H1 (cell line): ENCODE measurements around the gene UBR1. TPM values are rescaled to one million over a fixed set of nuclear protein-coding genes. Genes with fewer than 3 reads are reported as not detected.

Experiments
- ATF3 ChIP-seq: IDR thresholded peaks from 2 replicates; pipeline ENCODE4 v1.6.1; 2011; ENCODE audit warnings: low read depth, mild to moderate bottlenecking, low read length; ENCODE audit not compliant: insufficient read depth
- CHD7 ChIP-seq: fragments of 300-600 bp; sonication (generic); IDR thresholded peaks from 2 replicates; pipeline ENCODE4 v1.7.1; 2012; ENCODE audit warnings: low read length, moderate library complexity, mild to moderate bottlenecking, inconsistent platforms; ENCODE audit not compliant: insufficient replicate concordance
- EGR1 ChIP-seq: IDR thresholded peaks from 2 replicates; pipeline ENCODE4 v1.6.1; 2011; ENCODE audit warnings: low read depth, low read length, borderline replicate concordance
- EP300 ChIP-seq, 2 experiments: IDR thresholded peaks; 1 replicate in 1 of 2; 2 replicates in 1 of 2; pipeline ENCODE4 v1.6.1; 2011 to 2012; ENCODE audit warnings: low read depth in 2 of 2, low read length in 2 of 2, mild to moderate bottlenecking in 2 of 2, borderline replicate concordance in 1 of 2, inconsistent platforms in 1 of 2, moderate library complexity in 1 of 2
- JUND ChIP-seq: IDR thresholded peaks from 2 replicates; pipeline ENCODE4 v1.6.1; 2011; ENCODE audit warnings: mild to moderate bottlenecking, improper control_type of control experiment, low read length
- NANOG ChIP-seq: IDR thresholded peaks from 2 replicates; pipeline ENCODE4 v1.6.1; 2011; ENCODE audit warnings: low read length, low read depth, mild to moderate bottlenecking, inconsistent platforms; ENCODE audit not compliant: insufficient read depth, poor library complexity, severe bottlenecking
- RFX5 ChIP-seq: IDR thresholded peaks from 2 replicates; pipeline ENCODE4 v1.6.1; 2011; ENCODE audit warnings: low read depth, low read length, improper control_type of control experiment, borderline replicate concordance
- SIRT6 ChIP-seq: IDR thresholded peaks from one replicate; pipeline ENCODE4 v1.7.1; 2012; ENCODE audit warnings: low read length, inconsistent platforms
- TAF7 ChIP-seq: optimal IDR thresholded peaks from 2 replicates; pipeline ENCODE3; 2011; ENCODE audit warnings: low read depth, mild to moderate bottlenecking, inconsistent platforms, low read length, moderate library complexity, borderline replicate concordance
- YY1 ChIP-seq: IDR thresholded peaks from 2 replicates; pipeline ENCODE4 v1.6.1; 2011; ENCODE audit warnings: low read depth, mild to moderate bottlenecking, low read length
- polyA plus RNA-seq, 7 experiments: library from polyadenylated mRNA; depleted of rRNA in 3 of 7; stranded (reverse) in 5 of 7; unstranded in 2 of 7; fragments of >200 nt in 5 of 7; fragments of 200-250 nt in 2 of 7; gene quantifications; 1 replicate in 5 of 7; 2 replicates in 1 of 7; 4 replicates in 1 of 7; pipeline versions ENCODE4 v1.2.1 to v1.2.3, GENCODE V29; 2011 to 2013; ENCODE audit warnings: missing spikeins in 2 of 7, mixed read lengths in 2 of 7
- total RNA-seq: library from RNA; stranded (reverse); fragmentation: NEBNext Ultra II Directional; extraction: Animal tissue kit (Norgen Biotek cat#: 25700); gene quantifications from 2 replicates; pipeline ENCODE4 v1.2.1, GENCODE V29; 2021
- TF ChIP-seq, protein P1 (sequence below): IDR thresholded peaks from 2 replicates; pipeline ENCODE4 v1.6.1; 2012; ENCODE audit warnings: inconsistent platforms

Gene UBR1
- total and polyA plus RNA-seq, 2 of the 8 experiments (the other 6 are each of a cell fraction or from before 2014, with no cell fraction given), result 3.7 to 18.7 TPM

DNA sequence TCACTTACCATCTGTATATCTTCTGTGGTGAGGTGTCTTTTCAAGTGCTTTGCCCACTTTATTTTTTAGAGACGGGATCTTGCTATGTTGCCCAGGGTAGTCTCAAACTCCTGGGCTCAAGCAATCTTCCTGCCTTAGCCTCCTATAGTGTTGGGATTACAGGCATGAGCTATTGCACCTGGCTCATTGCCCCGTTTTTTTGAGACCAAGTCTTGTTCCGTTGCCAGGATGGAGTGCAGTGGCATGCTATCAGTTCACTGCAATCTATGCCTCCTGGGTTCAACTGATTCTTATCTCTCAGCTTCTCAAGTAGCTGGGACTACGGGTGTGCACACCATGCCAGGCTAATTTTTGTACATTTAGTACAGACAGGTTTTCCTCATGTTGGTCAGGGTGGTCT, 132.7 kb downstream of the UBR1 start (continued):
- TF ChIP-seq CHD7, result no peak
- no peak for TF ChIP-seq JUND
- no peak for TF ChIP-seq RFX5
- TF ChIP-seq EP300 (IDR thresholded peaks at IDR 0.05; ENCODE audit: borderline replicate concordance in 1 of 2, low read depth in 2 of 2, low read length in 2 of 2), result no peak
- TF ChIP-seq EGR1, result no peak
- no peak for TF ChIP-seq YY1
- no peak for TF ChIP-seq SIRT6
- no peak for TF ChIP-seq ATF3
- TF ChIP-seq NANOG, result no peak
- TF ChIP-seq TAF7, result no peak
- TF ChIP-seq, protein P1, sequence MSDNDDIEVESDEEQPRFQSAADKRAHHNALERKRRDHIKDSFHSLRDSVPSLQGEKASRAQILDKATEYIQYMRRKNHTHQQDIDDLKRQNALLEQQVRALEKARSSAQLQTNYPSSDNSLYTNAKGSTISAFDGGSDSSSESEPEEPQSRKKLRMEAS, result no peak
